T1000 (cell line): ENCODE results near the gene HOXB7.

Source experiments
- DNase-seq: peaks from one replicate; lab custom pipeline; 2025; ENCODE audit warnings: mixed read lengths; lab: John Stamatoyannopoulos, UW

The HOXB7 gene

DNA sequence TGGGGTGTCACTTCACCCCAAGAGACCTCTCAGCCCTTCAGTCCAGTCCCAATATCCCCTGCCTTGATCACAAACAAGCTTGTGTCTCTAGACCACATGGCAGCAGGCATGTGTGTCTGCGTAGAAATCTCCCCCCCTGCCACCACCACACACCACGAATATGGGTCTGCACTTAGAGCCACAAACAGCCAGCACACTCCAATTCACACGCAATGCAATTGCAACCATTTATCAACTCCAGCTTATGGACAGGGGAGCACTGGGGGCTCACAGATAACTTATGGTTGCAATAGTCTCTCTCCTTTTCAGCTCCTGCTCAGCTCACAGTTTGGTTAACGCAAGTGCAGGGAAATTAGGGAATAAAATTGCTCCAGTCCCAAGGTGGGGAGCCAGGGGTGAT lies 12.8 kb upstream of the HOXB7 start:
- DNase-seq: no peak

DNA sequence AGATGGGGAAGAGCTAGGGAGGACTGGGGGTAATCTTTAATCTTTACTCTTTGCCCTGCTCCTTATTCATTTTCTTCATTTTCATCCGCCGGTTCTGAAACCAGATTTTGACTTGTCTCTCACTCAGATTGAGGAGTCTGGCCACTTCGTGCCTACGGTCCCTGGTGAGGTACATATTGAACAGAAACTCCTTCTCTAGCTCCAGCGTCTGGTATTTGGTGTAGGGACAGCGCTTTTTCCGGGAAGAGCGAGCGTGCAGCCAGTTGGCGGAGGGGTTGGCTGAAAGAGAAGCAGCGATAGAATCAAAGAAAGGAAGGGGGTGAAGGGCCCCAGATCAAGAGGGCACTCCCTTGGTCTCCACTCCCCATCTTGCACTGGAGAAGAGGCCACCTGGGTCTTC lies 12.0 kb upstream of the HOXB7 start:
- DNase-seq: no peak

DNA sequence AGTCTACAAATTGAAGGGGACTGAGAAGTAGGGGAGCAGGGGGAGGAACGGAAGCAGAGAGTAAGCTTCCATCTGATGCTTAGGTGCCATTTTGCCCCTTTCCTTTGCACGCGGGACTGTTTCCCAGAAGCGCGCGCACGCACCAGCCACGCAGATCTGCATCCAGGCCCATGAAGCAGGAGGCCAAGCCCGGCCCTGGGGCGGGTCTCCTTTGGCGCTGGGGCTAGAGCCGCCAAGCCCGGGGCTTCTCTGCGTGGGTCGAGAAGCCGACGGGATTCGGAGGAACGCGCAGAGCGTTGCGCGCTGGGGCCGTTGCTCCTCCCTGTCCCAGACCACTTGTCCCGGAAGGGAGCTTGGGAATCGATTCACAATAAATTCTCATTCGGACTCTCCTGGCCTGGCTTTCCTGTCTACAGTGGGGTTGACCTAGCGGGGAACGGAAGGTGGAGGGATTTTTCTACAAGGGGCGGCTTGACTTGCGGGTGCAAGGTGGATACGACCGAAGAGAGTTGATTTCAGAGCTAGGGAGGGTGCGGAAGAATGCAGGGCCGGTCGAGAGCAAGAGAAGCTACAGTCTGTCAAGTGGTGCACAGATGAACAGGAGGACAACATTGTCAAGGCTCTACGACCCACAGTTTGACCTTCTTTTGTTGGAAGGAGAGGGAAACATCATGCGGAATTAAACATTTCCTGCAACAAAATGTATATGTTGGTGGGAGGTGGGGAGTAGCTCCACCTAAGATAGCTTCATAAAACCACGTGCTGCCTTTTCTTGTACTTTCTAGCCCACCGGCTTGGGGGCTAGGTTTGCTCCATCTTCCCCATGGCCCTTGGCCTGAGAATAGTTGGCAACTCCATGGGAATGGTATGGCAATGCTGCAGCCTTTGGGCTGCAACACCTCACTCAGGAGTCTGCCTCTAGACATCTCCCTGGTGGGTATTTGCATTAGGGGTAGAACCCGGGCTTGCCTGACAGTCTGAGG lies 10.9 kb upstream of the HOXB7 start:
- no peak for DNase-seq

DNA sequence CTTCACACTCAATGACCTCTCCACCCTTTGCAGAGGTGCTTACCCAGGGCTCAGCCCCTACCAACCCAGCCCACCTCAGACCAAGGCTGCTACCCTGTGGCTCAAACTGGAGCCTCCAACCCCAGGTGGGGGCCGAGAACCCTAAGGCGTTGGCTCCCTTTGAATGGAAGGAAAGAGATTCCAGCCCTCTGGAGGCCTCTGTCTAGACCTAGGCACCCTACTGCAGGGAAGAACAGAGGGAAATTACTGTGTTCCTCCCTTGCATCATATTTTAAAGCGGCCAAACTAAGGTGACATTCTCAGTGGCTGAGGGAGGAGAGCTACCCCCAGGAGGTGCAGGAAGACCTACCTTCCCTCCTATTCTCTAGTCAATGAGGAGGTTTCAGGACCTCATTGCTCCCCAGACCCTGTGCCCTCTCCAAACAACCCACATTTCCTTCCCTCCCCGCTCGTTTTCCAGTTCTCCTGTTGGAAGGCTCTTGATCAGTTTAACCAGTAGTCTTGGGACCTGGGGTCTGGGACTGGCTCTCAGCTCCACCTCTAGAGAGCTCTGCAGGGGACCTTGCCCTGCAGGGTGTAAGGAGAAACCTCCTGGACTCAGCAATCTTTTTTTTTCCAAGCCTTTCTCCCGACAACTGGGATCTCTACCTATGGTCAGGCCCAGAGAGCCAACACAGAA lies 9.8 kb upstream of the HOXB7 start:
- no peak for DNase-seq

DNA sequence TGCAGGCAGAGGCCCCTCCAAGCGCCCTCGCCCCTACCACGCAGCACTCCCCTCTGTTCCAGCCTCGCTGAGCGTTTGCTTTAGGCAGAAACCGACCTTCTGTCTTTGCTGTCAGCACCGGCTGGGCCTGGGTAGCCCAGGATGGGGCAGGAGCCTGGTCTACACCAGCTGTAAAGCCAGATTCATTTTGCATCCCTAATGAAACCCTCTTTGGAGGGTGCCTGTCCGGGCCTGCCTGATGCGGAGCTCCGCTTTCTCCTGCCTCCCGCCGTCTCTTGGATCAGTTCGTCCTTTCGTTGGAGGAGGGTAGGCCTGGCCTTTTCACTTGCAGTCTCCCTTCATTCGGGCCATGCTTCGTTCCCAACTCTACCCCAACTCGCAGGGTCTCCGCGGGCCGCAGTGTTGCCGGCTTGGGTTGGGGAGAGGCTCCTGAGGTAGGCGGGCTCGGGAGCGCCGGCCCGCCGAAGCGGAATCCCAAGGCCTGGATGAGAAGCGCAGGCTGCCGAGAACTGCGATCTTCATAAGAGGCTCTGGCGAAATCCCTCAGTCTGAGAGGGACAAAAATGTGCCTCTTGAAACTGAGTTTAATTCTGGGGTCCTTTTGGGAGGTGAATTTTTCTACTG lies 9.1 kb upstream of the HOXB7 start:
- DNase-seq: no peak

DNA sequence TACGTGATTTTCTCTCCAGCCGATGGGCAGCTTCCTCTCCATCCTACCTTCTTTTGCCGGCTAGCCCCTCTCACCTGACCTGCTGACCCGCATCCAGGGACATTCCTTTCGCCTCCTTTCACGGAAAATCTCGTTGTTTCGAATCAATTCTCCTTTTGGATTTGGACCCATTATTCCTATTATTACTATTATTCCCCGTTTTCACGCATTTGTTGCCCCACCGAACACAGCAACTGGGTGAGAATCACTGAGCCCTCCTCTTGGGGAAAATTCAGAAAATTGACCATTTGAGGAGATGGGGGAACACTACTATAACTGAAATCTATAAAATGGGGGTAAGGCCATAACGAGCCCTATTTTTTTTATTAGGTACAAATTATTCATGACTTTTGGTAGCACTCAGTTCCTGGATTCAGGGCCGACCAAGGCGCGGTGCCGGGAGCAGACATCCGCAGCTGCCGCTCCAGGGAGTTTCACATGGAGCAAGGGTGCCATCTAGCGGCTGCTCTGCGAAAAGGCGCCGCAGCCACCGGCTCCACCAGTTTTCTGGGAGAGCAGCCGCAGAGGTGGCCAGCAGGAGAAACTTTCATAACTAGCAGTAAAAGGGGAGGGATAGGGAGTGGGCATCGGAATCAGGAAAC lies 7.6 kb upstream of the HOXB7 start:
- peak; percentile 81 for DNase-seq

DNA sequence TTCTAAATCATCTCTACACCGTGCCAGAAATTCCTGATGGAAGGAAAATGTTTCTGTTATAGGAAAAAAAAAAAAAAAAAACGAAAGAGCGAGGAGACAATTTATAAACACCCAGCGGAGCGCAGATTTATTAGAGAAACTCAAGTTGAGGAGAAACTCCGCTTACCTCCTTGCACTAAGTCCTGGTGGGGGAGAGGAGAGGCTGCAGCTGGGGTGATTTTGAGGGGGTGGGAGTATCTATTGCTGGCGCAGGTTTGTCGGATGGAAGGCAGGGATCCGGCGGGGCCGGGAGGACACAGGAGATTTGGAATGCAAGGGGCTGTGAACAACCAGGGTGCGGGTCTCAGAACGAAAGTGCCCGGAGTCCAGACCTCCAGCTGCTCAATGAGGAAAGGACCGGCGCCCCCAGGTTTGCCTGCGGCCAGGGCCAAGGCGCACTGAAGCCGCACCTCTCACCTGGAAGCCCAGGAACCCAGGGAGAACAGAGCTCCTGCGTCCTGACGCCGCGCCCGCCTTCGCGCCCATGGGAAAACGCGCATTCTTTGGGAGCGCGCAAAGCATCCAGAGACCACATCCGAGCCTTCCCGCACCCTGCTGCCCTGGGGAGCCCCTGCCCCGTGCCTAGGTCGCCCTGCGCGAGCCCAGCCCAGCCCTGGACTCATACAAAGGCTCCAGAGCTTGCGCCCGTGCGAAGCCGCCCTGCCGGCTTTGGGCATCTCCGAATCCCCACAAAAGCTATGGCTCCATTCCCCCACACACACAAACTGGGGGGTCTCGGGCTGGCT lies 6.8 kb upstream of the HOXB7 start:
- no peak for DNase-seq

DNA sequence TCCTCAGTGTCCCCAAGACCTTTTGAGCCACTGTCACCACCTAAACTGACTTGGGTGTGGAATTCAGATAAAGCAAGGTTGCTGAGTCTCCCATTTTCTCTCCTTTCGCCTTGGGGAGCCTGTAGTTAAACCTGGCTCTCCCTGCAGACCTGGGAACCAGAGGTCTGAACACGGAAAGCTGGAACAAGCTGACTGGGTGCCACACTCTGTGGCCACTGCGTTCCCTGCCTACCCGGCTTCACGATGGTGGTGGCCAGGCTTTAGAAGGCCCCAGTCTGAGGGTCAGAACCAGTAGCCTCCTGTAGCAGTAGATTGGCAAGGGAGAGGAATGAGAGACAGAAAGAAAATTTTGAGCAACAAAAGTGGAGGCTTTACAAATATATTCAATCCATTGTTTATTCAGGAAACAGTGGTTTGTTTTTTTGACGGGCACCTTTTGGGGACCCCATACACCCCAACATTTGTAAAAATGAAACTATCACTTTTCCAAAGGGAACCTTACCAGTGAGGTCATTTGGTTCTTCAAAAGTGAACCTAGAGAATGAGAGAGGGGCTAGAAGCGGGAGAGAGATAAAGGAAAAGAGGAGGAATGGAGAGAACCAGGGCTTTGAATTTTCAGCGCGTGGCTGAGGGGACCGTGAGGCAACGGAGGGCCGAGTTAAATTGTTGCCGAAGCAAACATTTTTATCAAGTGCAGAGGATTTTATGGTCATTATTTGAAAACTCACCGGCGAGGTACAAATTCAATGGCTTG lies 6.1 kb upstream of the HOXB7 start:
- DNase-seq: no peak

DNA sequence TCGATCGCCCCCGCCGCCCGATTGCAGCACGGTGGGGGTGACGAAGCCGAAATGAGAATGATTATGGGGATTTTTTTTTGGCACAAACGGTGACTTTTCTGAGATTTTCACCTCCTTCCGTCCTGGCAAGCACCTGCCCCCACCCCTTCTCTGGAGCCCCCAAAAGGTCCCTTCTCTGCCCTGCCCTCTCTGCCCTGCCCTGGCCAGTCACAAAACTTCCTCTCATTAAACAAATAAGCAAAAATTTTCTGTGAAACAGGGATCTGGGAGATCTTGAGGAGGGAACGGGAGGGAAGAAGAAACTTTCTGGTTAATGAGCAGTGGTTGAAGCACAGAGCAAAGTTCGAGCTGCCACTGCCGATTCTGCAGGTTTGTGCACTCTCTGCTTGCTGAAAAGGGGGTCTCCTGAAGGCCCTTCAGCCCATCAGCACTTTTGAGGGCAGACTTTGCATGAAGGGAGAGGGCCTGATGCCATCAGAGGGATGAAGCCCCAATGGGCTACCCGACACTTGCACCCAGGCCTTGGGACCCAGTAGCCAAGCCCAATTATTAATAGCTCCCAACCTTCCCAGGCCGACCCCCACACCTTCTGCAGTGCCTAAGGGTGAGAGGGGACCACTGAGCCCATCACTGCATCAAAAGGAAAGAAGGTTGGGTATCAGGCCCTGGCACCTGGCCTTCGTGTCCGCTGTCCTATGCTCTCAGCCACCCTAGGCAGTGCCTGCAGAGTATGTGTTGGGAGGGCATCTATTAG lies 5.3 kb upstream of the HOXB7 start:
- DNase-seq: no peak

DNA sequence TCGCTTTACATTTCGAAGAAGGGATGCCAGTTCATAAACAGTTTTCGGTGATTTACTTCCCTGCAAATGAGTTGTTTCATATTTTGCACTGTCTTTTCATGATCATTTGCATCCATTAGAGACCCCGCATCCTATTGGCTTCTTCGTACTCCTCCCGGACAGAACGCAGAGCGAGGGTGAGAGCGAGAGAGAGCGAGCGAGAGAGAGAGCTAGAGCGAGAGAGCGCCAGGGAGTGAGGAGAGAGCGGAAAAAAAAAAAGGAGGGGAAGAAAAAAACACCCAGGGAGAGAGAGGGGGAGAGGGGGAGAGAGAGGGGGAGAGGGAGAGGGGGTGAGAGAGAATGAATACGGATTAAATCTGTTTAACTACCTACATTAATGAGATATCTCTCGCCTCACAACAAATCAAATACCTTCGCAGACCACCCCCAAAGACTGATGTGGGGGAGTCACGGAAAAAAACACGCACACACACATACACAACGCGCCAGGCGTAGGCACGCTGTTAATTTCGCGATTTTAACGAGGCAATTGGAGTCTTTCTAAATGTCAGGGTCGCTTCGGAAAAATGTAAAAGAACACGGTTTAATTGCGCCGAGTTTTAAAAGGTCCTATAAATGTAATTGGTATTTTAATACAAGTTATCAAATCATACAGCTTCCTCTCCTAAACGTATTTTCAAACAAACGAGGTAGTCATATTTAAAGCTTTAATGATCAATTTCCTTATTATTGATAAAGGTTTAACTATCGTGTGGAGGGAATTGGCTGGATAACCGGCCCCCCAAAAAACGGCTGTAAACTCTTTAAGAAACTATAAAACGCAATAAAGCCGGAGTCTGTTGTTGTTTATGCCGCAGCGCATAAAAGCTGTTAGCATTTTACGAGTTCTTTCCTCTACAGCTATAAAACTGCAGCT lies 4.5 kb upstream of the HOXB7 start, which contains the start of gene HOXB8:
HOXB8 (minus strand) TSS at position 246 of the 916 bp plus-strand sequence. CDS start 588 bp downstream, outside the sequence.
- no peak for DNase-seq

DNA sequence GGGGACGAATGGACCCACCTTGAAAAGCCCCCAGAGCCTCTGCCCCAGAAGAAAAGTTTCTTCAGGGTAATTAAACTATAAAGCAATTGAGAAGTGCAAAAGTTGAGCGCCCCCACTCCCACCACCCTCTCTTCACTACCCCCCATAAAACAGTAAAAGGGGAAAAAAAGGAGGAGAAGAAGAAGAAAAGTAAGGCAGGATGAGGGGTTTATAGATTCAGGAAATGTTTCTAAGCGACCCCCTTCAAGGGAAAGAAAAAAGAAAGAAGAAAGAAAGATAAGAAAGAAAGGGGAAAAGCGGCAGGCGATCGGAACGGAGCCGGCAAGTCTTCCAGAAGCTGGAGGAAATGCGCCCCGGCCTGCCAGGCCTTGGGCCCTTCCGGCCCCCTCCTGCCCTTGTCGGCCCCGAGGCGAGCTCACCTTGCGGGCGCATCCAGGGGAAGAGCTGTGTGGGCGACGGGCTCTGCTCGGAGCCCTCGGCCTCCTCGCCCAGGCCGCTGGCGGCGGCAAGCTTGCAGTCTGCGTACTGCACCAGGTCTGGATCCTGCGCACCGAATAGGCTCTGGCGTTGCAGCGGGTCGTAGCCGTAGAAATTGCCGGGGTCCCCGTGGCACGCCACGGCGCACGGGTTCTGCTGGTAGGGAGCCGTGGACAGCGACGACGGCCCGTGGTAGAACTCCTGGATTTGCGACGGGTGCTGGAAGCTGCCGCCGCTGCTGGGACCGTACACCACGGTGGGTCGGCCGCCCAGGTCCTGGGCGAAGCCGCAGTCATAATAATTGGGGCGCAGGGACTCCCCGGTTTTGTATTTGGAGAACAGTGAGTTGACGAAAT lies 3.3 kb upstream of the HOXB7 start:
- no peak for DNase-seq

DNA sequence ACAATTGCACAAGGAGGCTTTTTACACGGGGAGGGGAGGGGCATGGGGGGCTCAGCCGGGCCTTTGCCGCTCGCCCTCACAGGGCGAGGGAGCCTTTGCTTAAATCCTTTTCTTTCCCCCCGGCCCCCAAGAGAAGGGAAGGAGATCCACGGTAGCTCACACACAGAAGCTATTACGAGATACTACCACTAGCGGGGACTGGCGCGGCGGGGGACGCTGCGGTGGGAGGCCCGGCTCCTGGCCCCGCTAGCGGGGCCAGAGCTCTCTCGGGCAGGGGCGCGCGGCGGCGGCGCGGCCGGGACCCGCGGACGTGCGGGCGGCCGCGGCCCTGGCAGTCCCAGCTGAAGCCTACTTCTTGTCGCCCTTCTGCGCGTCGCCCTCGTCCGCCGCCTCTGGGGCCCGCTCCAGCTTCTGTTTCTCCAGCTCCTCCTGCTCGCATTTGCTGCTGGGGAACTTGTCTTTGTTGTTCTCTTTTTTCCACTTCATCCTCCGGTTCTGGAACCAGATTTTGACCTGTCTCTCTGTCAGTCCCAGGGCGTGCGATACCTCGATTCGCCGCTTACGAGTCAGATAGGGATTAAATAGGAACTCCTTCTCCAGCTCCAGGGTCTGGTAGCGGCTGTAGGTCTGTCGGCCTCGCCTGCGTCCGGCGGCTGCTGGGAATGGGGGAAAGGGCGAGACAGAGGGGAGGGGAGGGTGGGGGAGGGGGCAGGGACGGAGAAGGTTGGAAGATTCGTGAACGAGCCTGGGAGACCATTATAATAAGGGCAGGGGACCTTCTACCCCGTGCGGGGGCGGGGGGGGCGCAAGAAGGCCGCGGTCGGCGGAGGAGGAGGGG lies 2.3 kb upstream of the HOXB7 start:
- DNase-seq: no peak

DNA sequence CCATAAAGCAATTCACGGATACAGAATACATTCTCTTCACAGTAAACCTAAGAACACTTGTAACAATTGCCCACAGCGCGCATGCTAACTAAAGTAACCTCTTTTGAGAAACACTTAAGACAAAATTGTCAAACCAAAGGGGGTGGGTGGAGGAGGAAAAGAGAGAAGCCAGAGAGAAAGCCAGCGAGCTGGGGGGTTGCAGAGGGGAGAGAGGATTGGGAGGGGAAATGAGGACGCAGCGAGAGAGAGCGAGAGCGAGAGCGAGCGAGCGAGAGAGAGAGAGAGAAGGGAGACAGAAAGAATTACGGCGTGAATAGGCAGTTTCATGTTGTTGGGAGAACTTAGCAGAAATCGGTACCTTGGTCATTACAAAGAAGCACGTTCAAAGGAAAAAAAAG lies 1.6 kb upstream of the HOXB7 start:
- DNase-seq: no peak

DNA sequence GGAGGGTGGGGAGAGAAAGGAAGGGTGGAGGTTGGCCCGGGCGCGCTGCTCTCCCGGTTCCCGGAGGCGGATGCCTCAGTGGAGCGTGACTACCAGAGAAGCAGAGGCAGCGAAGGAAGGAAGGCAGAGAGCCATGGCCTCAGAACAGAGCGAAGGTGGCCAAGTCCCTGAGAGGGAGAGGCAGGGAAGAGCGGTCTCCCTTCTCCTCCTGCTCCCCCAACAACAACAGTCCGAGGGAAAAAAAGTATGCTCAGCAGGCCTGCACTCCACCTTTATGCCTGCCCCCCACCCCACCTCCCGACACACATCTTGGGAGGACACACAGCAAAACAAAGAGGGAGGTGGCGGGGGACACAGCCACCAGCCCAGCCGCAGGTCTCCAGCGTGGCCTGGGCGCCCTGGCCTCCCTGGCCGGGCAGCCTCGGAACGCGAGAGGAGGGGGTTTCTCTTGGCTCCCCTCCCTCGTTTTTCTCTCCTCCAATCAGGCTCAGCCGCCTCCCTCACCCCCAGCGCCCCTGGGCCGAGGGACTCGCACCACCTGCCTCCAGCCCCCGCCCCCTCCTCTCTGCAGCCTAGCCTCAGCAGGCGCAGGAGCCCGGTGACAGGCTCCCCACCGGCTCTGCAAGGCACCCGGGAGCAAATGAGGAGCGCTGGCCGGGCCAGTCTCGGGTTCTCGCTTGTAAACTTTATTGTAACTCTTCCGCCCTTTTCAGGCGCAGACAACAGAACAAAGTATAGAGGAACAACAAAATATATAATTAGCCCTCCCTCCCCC lies 1.1 kb upstream of the HOXB7 start:
- no peak for DNase-seq

DNA sequence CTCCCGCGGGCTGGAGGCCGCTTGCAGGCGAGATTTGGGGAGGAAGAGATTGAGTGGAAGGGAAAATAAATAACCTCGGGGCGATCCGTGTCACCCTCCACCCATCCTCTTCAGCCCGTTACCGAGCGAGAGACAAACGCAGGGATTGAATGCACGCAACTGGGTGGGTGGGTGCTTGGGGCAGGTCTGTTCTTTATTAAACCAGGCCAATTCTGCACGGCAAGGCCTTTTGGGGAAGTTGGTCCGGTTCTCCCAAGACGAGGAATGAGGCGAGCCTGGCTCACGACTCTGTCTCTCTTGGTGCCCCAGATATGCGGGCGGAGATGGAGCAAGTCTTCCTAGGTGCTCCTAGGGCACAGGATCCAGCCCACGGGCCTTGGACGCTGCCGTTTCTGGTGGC lies 396 bp upstream of the HOXB7 start:
- DNase-seq: no peak

DNA sequence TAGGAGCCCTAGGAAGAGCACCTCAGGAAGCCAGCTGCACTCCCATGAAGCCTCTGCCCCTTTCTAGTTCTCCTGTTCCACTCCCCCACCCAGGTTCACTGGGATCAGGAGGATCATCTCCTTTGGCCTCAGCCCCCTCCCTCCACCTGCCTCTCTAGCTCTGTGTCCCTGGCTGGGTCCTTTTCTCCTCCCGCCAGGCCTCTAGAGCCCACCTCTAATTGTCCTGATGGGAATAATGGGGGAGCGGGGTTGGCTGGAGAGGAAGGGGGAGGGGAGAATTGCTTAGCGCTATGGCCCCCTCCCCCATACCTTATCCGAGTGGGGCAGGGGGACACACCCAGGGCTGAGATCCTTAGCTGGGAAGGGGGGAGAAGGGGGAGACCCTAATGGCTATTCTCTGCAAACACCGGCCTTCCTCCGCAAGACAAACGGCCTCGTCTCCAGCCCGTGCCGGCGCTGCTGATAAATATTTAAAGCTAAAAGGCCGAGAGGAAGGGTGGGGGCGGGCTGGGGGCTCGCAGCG lies 997 bp downstream of the HOXB7 start:
- no peak for DNase-seq
